Activated T-cell treated with anti-CD3 and anti-CD28 coated beads for 1 hour (primary cell): ENCODE data around the gene FAM111A.
"Not testable (repeated sequence)": the region's sequence is repeated elsewhere in the genome, so short reads cannot be mapped to it uniquely, and the experiment has no call there.

Experiments used
- DNase-seq: peaks from one replicate; pipeline ENCODE4 v3.0.0-alpha.2; 2020; ENCODE audit warnings: low read depth

Gene FAM111A

GRCh38 chr11:59142530-59143507 lies at the start of gene FAM111A:
TSS of gene FAM111A (plus strand) at chr11:59142856. CDS start at chr11:59148873, 6,017 bp downstream.
- peak; percentile 74 for DNase-seq

GRCh38 chr11:59093576-59093975 lies 49.1 kb upstream of the FAM111A start:
- not testable (repeated sequence) for DNase-seq

- not testable (repeated sequence) for DNase-seq
Observed at GRCh38 chr11:59095225-59095624, 47.4 kb upstream of the FAM111A start.

GRCh38 chr11:59095972-59096575 lies 46.6 kb upstream of the FAM111A start:
- not testable (repeated sequence) for DNase-seq

GRCh38 chr11:59097113-59097708 lies 45.4 kb upstream of the FAM111A start:
- DNase-seq: peak; percentile 62

GRCh38 chr11:59097938-59098337 lies 44.7 kb upstream of the FAM111A start:
- not testable (repeated sequence) for DNase-seq

GRCh38 chr11:59102259-59102765 lies 40.3 kb upstream of the FAM111A start:
- DNase-seq: peak; percentile 42

GRCh38 chr11:59106363-59107336 lies 36.0 kb upstream of the FAM111A start, which contains the start of gene FAM111B:
TSS of gene FAM111B (plus strand) at chr11:59107237. CDS start at chr11:59109626, 2,389 bp downstream.
- peak; percentile 8 for DNase-seq

GRCh38 chr11:59107721-59108120 lies 34.9 kb upstream of the FAM111A start:
- DNase-seq: not testable (repeated sequence)

- DNase-seq: no peak
Observed at GRCh38 chr11:59112494-59112893, 30.2 kb upstream of the FAM111A start.

- no peak for DNase-seq
Observed at GRCh38 chr11:59114344-59114743, 28.3 kb upstream of the FAM111A start.

GRCh38 chr11:59115553-59115952 lies 27.1 kb upstream of the FAM111A start:
- DNase-seq: no peak

GRCh38 chr11:59117774-59118173 lies 24.9 kb upstream of the FAM111A start:
- DNase-seq: no peak

- DNase-seq: no peak
Observed at GRCh38 chr11:59119826-59120225, 22.8 kb upstream of the FAM111A start.

GRCh38 chr11:59135648-59136461 lies 6.8 kb upstream of the FAM111A start:
- DNase-seq: peak; percentile 88

- DNase-seq: not testable (repeated sequence)
Observed at GRCh38 chr11:59136551-59136950, 6.1 kb upstream of the FAM111A start.

GRCh38 chr11:59137190-59137589 lies 5.5 kb upstream of the FAM111A start:
- DNase-seq: no peak

GRCh38 chr11:59138643-59139042 lies 4.0 kb upstream of the FAM111A start:
- DNase-seq: no peak

GRCh38 chr11:59141191-59141590 lies 1.5 kb upstream of the FAM111A start:
- no peak for DNase-seq
